ENCODE measurements around the gene POLR2H. TPM values are rescaled to one million over a fixed set of nuclear protein-coding genes. Genes with fewer than 3 reads are reported as not detected.
A peak's percentile ranks its signal among the peaks of the same experiment; 100 is the strongest.

The POLR2H gene
- total RNA-seq, 1 donor from 2014 or later: 107 TPM

DNA sequence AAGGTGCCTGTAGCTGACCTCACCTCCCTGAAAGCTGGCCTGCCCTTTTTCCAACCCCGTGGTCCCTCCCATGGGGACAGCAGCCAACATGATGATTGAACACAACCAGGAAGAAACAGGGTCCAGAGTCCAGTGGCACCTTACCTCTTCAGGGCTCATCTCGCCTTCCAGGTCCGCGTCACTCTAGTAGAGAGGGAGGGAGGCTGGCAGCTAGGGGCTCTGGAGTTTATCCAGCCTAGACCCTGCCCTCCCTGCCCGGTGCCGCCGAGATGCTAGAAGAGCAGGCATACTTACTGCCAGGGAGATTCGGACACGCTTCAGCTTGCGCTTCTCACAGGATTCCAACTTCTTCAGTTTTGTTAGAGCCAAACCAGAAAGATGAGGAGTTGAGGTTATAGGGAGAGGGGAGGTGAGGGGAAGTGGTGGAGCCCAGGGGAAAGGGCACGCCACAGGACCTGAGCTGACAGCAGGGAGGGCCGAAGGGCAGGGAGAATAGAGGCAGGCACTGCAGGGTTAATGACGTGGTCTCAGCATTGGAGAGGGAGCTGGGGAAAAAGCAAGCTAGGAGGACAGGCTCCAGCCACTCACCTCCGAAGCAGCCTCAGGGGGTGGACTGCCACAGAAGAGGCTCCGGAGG, 9.2 kb upstream of the POLR2H start:
- peak; percentile 94 for DNase-seq (ENCODE audit: low spot score)

DNA sequence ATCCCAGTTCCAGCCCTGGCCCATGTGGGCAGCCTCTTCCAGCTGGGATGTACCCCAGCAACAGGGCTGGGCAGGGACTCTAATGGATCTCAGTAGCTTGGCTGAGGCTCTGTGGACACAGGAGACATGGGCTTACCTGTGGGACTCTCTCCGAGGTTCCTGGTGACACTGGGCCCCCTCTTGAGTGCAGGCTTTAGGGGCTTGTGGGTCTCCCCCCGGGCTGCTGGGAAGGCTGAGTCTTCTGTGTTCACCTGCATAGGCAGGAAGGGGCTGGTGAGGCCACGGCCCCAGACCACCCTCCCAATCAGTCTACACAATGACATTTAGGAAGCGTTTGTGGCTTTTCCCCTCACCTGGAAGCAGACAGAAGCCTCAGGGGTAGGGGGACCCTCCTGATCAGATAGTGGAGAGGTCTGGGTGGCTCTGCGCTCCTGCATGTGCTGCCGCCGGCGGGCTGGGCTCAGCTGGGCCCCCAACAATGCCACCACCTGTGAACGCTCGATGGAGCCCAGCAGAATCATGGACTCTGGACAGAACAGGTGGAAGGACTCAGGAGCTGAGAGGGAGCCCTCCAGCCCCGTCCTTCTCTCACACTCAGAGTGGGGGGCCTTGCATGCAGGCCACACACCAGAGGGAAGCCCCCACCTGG, 8.5 kb upstream of the POLR2H start:
- no peak for DNase-seq (ENCODE audit: low spot score)

DNA sequence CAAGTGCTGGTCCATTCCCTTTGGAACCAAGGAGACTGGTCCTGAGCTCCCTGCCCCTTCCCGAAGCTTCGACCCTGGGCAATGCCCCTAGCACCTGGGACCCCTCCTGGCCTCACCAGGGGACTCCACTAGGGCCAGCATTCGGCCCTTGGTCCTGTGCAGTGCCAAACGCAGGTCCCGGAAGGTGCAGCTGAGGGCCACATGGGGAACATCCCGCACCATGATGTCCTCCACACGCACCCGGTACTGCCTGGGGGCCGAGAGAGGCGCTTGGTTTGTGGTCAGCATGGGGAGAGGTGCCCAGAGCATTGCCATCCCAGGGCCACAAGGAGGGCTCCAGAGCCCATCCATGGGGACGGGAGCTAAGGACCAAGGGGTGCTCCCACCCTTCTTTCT, 8.0 kb upstream of the POLR2H start:
- no peak for DNase-seq (ENCODE audit: low spot score)

DNA sequence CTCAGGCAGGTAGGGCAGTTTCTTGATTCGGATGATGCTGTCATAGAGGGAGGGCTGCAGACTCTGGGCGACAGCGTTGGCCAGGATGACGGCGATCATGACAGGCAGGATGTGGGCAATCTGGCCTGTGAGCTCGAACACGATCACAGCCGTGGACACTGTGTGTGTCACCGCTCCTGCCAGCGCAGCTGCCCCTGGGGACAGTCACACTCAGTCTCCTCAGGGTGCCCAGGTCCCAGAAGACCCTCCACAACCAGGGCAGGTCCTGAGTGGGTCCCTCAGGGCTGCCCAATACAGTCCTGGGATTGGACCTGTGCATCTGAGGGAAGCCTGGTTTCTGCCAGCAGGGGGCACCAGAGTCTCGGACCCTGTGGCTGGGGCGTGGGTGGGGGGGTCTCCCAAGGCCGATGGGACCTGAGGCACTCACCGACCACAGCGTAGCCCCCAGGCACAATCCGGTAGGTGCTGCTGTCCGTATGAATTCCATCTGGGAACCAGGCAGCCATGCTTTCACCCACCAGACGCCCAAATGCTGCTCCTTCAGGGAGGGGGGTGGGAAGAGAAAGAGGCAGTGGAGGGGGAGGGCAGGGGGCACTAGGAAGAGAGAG, 7.3 kb upstream of the POLR2H start:
- no peak for DNase-seq (ENCODE audit: low spot score)

DNA sequence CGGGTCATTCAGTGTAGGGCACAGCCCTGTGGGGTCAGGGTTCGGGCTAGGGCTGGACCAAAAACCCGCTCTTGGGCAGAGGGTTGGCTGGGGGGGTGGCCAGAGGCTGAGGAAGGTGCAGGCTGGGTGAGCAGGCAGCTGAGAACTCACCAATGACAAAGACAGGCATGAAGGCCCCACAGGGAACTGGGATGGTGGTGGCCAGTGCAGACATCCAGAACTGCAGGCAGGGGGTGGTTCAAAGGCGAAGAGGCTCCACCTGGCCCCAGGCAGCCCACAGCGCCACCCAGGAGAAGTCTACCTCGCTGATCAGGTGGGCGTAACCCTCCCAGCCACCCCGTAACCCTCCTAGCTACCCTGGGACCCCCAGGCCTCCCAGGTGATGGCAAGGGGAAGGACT, 6.8 kb upstream of the POLR2H start:
- no peak for DNase-seq (ENCODE audit: low spot score)

DNA sequence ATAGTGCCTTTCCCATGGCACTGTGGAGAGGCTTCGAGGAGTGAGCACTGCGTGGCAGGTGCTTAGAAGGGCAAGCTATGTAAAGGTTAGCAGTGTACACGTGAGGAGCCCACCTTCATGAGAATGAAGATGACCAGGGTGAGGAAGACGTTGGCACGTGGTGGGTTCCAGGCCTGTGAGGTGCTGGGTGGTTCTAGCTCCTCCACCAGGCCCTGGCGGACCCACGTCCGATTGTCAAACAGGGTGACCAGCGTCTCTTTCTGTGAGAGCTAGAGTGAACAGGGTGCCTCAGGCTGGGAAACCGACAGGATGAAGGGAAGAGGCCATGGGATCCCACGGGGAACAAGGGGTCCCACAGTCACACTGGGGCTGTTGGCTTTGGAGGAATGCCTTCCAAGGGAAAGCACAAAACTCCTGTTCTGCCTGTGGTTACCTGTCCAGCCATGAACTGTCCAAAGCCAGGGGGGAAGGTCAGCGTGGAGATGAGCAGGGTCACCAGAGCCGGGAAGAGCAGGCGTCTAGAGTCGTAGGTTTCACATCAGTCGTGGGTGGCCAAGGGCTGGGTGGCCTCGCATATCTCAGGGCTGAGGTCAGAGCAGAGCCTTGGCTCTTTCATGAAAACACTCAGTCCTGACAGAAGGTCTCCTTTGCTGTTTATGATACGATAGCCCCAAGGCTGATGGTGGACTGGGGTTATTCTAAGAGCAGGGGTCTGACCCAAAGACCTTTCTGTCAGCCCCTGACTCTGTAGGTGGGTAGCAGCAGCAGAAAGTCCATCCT, 6.1 kb upstream of the POLR2H start:
- no peak for DNase-seq (ENCODE audit: low spot score)

DNA sequence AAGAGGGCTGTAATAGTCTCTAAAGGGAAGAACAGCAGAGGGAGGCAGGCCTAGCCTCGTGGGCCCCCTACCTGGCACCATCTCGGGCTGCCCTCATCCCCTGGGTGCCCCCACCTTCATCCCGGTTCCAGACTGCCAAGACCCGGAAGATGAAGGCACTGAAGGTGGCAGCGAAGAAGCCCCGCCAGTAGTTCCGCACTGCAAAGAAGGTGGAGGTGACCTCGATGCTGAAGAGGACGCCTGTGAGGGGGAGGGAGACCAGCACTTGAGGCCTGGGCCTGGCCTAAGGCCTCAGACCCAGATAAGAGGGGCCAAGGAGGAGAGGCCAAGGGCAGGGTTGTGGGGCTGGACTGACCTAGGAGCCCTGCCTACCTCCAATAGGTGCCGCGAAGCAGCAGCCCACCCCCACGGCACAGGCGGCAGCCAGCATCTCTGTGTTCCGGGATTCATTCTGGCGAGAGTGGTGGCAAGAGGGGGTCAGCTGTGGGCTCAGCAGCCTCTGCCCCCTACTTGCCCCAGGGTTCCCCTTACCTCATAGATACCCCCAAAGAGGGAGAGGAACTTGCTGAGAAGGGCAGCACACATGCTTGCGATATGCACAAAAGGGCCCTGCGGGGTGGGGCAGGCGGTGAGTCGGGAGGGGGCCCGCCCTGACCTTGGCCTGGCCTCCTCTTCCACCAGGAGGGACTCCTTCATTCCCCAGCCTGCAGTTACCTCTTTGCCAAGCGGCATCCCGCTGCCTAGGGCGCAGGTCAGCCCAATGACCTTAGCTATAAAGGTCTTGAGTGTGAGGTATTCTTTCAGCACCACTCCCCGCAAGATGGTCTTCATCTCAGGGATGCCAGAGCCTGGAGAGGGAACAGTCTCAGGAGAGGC, 4.0 kb upstream of the POLR2H start:
- DNase-seq (ENCODE audit: low spot score): no peak

DNA sequence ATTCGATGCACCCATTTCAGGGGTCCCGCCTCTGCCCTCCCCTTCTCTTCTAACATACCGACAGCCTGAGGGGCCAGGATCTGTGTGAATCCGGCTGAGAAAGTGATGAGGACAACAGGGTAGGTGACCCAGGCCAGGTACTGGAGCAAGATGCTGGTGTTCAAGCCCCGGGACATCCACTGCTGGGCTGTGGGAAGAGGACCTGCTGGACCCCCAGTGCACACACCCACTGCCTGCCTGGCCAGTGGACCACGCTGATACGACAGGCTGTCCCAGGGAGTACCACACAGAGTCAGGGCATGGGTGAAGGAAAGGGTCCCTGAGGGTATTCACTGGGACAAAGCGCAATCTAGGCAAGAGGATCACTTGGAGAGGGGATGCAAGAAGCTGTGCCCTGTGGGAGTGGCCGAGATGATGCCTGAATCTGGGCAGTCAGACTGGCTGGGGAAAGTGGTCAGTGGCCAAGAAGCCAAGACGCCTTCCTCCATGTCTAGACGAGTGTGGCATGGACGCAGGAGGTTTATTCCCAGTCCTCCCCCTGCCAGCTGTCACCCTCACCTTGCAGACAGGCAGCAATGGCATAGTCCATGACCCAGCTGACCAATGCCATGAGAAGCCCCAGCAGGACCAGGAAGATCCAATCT, 3.3 kb upstream of the POLR2H start:
- no peak for DNase-seq (ENCODE audit: low spot score)

DNA sequence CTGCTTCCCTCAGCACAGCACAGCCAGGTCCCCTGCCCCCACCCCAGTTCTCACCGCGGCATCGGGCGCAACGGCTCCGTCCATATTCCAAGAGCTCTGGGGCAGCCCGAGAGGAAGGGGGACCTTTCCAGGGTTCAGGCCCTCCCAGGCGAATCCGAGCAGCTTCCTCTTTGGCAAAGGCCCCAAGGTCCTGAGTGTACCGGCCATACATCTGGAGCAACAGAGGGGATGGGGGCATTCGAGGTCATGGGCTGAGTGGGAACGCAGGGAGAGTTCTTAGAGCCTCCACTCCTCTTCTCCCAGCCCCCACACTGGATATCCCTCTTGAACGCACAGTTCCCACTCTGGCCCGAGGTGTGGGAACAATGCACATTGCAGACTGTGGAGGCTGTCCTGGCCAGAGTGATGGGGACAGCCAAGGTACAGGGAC, 2.6 kb upstream of the POLR2H start:
- no peak for DNase-seq (ENCODE audit: low spot score)

DNA sequence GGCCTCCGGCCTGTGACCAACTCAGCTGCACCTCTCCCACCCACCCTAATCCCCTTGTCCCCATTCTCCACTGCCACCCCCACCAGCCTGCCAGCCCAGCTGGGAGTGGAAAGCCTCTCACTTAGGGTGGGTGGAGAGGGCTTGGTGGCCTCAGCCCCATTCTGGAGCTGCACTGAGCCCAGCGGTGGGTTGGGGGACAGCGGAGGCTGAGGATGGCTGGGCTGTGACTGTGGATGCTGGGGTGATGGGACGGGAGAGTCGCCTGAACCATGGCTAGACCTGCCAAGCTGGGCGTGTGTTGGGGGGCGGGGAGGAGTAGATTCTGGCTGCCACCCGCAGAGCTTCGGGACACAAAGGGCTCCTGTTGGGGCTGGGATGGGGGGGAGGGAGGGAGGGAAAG, 1.9 kb upstream of the POLR2H start:
- no peak for DNase-seq (ENCODE audit: low spot score)

DNA sequence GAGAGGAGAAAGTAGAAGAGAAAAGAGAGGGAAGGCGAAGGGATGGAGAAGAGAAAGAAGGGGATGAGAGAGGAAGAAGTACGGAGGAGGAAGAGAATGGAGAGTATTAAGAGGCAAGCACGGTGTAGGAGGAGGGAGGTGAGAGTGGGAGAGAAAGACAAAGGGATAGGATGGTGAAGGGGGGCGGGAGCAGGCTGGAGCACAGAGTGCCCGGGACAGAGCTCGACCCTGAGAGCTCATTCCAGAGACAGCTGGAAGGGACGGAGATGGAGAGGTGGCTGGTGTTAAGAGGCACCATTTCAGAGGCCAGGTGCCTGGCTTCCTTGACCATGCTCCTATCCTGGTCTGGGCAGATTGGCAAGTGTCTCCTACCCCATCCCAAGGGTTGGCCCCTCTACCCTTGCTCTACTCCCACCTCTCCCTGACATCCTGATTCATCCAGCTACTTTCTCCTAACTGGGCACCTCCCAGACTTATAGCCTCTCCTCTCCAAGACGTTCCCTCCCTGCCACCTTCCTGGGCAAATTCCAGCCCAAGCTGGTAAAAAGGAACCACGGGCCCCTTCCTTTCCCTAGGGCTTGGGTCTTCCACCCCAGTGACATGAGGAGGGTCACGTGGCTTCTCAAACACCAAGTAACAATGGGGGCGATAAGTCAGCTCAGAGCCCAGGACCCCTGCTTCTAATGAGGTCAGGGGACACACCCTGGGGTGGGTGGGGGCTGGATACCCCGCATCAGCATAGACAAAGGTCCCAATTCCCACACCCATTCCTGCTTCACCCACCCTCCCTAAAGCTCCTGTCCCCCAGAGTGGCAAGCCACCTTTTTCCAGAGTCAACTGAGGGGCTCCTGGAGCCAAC, 1.2 kb upstream of the POLR2H start:
- no peak for DNase-seq (ENCODE audit: low spot score)

DNA sequence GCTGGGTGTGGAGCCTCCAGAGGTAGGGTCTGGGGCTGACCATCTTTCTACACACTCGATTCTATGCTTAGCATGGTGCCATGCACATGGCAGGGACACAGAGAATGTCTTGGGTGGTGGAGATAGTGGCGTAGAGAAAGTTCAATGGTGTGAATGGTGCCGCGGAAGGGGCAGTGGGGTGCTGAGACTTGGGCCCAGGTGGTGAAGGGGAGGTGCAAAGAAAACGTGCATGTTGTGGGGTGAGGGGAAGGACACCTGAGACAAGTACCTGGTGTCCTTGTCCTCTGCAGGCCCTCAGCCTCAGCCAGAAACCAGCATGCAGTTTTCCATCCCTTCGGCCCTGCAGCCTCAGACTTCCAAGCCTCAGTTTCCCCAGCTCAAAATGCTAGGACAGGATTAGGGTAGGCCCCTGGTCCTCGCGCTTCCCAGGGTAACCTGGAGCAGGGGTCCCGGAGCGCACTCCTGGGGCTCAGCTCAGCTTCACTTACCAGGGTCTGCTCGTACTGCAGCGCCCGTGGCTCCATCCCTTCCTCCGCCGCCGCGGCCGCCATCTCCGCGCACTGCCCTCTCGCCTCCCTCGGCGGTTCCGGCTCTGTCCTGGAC, 480 bp upstream of the POLR2H start:
- DNase-seq (ENCODE audit: low spot score): no peak

DNA sequence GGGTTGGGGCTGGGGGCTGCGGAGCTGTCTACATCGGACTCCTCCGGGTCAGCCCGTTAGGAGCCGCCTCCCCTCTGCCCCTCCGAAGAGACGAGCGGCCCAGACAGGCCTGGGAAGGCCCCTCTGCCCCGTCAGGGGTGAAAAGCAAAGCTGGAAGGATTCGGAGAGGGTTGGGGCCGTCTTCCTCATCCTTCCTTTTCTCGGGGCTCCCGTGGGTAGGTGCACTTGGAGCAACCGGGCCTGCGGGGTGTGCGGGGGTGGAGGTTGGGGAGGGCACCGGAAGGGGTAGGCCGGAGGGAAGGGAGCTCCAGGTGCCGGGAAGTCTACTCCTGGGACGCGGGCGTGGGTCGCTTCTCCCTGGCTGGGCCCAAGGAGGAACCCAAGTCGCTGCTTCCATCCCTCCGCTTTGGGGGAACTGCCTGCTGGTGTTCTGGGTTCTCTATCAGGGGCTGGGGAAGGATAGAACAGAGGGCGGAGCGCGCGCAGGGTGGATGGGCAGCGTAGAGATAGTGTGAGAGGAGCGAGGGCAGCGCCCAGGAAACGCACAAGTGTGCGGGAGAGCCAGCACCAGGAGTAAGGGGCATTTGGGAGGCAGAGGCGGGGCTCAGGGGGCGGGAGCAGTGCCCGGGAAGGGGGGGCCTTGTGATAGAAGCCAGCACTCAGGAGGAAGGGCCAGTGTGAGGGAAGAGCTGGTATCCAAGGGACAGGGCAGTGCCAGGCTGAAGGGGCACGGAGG, 590 bp downstream of the POLR2H start:
- DNase-seq (ENCODE audit: low spot score): peak; percentile 76

DNA sequence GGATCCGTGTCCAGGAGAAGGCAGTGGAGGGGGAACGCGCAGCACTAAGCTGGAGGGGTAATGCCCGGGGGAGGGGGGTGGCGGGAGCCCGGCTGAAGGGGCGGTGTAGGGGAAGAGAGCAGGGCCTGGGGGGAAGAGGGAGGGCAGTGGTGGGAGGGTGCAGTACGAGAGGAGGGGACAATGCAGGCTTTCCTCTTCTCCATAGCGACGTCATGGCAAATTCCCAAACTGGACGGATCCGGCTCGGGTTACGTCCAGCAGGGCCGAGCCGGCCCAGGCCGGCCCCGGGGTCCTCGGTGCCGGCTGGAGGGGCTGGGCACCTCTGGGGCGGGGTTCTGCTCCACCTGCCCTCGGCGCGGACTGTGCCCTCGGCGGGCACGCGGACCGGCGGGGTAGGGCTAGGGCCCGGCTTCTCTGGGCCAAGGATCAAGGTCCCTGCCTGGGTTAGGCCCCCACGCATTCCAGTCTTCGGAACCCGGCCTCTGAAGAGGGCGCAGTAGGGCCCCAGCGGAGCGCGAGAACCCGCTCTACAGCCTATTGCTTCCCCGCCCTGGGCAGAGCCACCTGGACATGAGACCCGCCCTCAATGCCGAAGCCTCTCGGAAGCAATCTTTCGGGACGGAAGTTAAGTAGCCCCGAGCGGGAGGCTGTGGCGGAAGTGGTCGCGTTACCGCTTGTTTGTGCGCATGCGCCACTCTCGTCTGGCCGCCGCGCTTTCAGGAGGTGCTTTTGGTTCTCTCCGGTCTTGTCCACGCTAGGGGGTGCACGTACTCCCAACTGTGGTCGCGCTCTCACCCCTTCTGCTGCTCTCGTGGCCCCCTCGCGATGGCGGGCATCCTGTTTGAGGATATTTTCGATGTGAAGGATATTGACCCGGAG, 1.4 kb downstream of the POLR2H start:
- DNase-seq (ENCODE audit: low spot score): peak; percentile 97

DNA sequence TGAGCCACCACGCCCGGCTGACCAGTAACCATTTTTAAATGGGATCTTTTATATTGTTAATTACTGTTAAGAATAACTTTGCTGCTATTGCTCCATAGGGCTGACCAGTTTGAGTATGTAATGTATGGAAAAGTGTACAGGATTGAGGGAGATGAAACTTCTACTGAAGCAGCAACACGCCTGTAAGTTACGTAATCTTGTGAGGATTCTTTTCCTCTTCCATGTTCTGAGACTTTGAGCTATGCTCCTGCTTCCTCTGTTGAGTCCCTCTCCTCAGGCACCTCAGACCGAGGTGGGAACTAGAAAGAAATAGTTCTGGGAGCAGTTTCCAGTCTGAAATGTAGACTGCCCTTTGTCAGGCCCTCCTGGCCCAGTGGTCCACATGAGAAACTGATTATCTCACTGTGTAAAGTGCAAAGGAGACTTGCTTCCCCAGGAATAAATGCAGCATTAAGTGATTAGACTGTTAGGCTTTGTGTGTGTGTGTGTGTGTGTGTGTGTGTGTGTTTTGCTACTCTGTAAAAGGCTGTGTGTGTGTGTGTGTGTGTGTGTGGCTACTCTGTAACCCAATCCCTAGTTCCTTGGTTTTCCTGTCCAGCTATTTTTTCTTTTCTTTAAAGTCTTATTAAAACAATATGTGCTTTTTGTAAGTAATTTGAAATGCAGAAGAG, 5.2 kb downstream of the POLR2H start:
- no peak for DNase-seq (ENCODE audit: low spot score)

DNA sequence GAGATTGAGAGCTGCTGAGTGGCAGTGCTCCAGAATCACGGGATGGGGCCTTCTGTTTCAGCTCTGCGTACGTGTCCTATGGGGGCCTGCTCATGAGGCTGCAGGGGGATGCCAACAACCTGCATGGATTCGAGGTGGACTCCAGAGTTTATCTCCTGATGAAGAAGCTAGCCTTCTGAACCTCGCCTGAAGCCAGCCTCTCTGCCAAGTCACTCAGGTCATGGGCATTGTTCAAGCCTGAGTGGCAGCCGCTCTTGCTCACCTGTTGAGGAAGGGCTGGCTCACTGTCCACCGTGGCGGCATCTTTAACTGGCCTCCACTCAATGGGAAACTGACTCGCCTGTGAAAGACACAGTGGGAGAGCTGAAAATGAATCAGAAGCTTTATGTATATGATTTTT, 6.6 kb downstream of the POLR2H start:
- DNase-seq (ENCODE audit: low spot score): no peak

DNA sequence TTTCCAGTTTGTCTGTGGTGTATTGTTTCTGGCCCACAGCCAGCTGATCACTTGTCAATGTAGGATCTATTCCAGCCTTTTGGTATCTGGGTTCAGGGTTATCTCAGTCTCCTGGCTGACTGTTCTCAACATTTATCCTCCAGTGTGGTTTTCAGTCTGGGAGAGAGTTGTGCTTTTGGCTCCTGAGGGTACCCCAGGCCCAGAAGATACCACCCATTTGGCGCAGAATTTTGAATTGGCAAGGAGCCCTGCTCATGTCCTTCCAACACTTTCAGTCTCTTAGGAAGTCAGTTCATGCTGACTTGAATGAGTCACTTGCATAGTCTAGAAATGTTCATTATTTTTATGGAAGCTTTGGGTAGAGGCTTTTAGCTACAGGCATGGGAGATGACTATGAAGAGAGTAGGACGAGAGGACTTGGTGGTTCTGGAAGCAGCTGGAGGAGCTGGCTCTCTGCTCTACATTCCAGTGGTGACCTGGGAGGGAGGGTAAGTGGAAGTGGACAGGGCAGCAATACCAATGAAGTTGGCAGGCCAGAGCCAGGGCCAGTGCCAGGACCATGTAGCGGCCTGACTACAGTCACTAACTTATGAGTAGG, 7.2 kb downstream of the POLR2H start:
- DNase-seq (ENCODE audit: low spot score): no peak

All from mucosa of gallbladder (tissue), 1 donor.